Measurements from ENCODE around the gene ADGRL2. TPM values are rescaled to one million over a fixed set of nuclear protein-coding genes. Genes with fewer than 3 reads are reported as not detected.

The ADGRL2 gene
- total RNA-seq, 1 donor from 2014 or later = 126 TPM

DNA sequence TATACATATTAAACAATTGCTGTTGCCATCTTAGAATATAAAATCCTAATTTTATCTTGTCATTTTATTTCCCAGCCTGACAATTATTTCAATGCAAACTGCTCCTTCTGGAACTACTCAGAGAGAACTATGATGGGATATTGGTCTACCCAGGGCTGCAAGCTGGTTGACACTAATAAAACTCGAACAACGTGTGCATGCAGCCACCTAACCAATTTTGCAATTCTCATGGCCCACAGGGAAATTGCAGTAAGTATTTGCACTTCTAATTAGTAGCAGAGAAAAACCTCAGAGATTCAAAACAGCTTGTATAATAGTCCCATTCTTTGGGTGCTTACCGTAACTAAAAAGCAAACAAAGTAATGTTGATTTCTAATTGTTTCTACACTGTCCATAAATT is 167.2 kb downstream of the ADGRL2 start:
- Mint-ChIP-seq H3K9me3 (ENCODE audit: unreplicated experiment) (no peaks in the 10 kb centered on the region), H3K36me3 (ENCODE audit: low read depth, unreplicated experiment) (peaks cover 4% of the 10 kb centered on the region), H3K4me3 (ENCODE audit: unreplicated experiment) (no peak overlapping the region), H3K27ac (ENCODE audit: unreplicated experiment) (no peak overlapping the region), H3K27me3 (ENCODE audit: low read depth, unreplicated experiment) (no peaks in the 10 kb centered on the region), H3K4me1 (ENCODE audit: low read depth, unreplicated experiment) (peaks cover 4% of the 10 kb centered on the region)
- Histone ChIP-seq H3K27ac (ENCODE audit: low read depth, low read length) (no peak overlapping the region), H3K79me2 (ENCODE audit: insufficient read depth, low read length) (no peaks in the 10 kb centered on the region), H3K4me3 (ENCODE audit: insufficient read depth, low read depth, low read length) (no peak overlapping the region), H4K20me1 (ENCODE audit: insufficient read depth, low read length) (no peaks in the 10 kb centered on the region), H3K9me3 (ENCODE audit: insufficient read depth, low read depth, low read length) (no peaks in the 10 kb centered on the region), H3K27me3 (ENCODE audit: insufficient read depth, low read length) (no peaks in the 10 kb centered on the region), H3K4me2 (ENCODE audit: low read length) (no peak overlapping the region), H3K9ac (ENCODE audit: low read length) (no peak overlapping the region), H3K36me3 (ENCODE audit: insufficient read depth, low read length) (no peaks in the 10 kb centered on the region), H3K4me1 (ENCODE audit: insufficient read depth, low read length) (no peaks in the 10 kb centered on the region), H2AFZ (ENCODE audit: low read depth, low read length) (no peak overlapping the region)
- TF ChIP-seq, protein P1, sequence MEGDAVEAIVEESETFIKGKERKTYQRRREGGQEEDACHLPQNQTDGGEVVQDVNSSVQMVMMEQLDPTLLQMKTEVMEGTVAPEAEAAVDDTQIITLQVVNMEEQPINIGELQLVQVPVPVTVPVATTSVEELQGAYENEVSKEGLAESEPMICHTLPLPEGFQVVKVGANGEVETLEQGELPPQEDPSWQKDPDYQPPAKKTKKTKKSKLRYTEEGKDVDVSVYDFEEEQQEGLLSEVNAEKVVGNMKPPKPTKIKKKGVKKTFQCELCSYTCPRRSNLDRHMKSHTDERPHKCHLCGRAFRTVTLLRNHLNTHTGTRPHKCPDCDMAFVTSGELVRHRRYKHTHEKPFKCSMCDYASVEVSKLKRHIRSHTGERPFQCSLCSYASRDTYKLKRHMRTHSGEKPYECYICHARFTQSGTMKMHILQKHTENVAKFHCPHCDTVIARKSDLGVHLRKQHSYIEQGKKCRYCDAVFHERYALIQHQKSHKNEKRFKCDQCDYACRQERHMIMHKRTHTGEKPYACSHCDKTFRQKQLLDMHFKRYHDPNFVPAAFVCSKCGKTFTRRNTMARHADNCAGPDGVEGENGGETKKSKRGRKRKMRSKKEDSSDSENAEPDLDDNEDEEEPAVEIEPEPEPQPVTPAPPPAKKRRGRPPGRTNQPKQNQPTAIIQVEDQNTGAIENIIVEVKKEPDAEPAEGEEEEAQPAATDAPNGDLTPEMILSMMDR (IDR thresholded peaks at IDR 0.05; ENCODE audit: insufficient read depth, low read depth, low read length) = no peak
- TF ChIP-seq EZH2 (IDR thresholded peaks at IDR 0.05; ENCODE audit: insufficient read depth, low read length) = no peak
- FAIRE-seq (no peak), DNase-seq (ENCODE audit: low read depth) (no peak)

GRCh38 chr1:81970416-81970815 is 169.7 kb downstream of the ADGRL2 start:
- H2AFZ ChIP-seq (ENCODE audit: low read depth, low read length) = no peak overlapping the region
- H3K36me3 ChIP-seq (ENCODE audit: insufficient read depth, low read length) = no peaks in the 10 kb centered on the region
- Mint-ChIP-seq H3K4me1 (ENCODE audit: low read depth, unreplicated experiment) (no peaks in the 10 kb centered on the region), H3K4me3 (ENCODE audit: unreplicated experiment) (no peak overlapping the region), H3K27ac (ENCODE audit: unreplicated experiment) (no peak overlapping the region), H3K9me3 (ENCODE audit: unreplicated experiment) (no peaks in the 10 kb centered on the region), H3K27me3 (ENCODE audit: low read depth, unreplicated experiment) (no peaks in the 10 kb centered on the region), H3K36me3 (ENCODE audit: low read depth, unreplicated experiment) (peaks cover 4% of the 10 kb centered on the region)
- TF ChIP-seq, protein P1 (IDR thresholded peaks at IDR 0.05; ENCODE audit: insufficient read depth, low read depth, low read length) = no peak
- no peak for TF ChIP-seq EZH2 (IDR thresholded peaks at IDR 0.05; ENCODE audit: insufficient read depth, low read length)
- H3K4me2 ChIP-seq (ENCODE audit: low read length) = no peak overlapping the region
- FAIRE-seq = no peak
- H3K27ac ChIP-seq (ENCODE audit: low read depth, low read length) = no peak overlapping the region
- H3K4me1 ChIP-seq (ENCODE audit: insufficient read depth, low read length) = no peaks in the 10 kb centered on the region
- H3K9me3 ChIP-seq (ENCODE audit: insufficient read depth, low read depth, low read length) = no peaks in the 10 kb centered on the region
- H3K9ac ChIP-seq (ENCODE audit: low read length) = no peak overlapping the region
- no peak overlapping the region for H3K4me3 ChIP-seq (ENCODE audit: insufficient read depth, low read depth, low read length)
- no peaks in the 10 kb centered on the region for H3K79me2 ChIP-seq (ENCODE audit: insufficient read depth, low read length)
- no peaks in the 10 kb centered on the region for H4K20me1 ChIP-seq (ENCODE audit: insufficient read depth, low read length)
- no peaks in the 10 kb centered on the region for H3K27me3 ChIP-seq (ENCODE audit: insufficient read depth, low read length)
- no peak for DNase-seq (ENCODE audit: low read depth)

DNA sequence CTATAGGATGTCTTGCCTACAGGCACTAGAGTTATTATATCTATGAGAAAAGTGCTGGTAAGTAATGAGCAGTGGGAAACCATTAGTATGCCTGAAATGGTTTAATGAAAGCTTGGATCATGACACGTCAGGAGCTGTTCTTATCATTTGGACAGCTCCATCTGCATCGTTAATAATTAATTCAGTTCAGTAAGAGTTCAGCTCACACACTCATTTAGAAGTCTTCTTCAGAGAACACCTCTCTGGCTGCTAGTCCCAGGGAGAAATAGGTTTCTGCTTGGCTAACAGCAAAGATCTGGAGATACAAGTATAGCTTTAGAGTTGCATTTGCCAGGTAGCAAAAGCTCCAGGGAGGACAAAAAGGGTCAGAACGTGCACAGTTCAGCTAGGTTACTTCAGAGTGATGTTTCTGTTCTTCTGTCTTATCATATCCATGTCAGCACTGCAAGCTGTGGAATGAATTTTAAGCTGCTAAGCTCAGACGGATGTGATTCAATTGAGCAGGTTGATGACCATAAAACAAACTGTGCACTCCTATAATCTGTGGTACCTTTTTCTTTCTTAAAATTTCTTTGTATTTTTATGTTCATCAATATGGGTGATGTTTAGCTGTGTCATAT is 173.6 kb downstream of the ADGRL2 start:
- Mint-ChIP-seq H3K27ac (ENCODE audit: unreplicated experiment) (no peak overlapping the region), H3K27me3 (ENCODE audit: low read depth, unreplicated experiment) (no peaks in the 10 kb centered on the region), H3K36me3 (ENCODE audit: low read depth, unreplicated experiment) (no peaks in the 10 kb centered on the region), H3K9me3 (ENCODE audit: unreplicated experiment) (no peaks in the 10 kb centered on the region), H3K4me1 (ENCODE audit: low read depth, unreplicated experiment) (peaks cover 5% of the 10 kb centered on the region), H3K4me3 (ENCODE audit: unreplicated experiment) (no peak overlapping the region)
- Histone ChIP-seq H3K79me2 (ENCODE audit: insufficient read depth, low read length) (no peaks in the 10 kb centered on the region), H3K4me3 (ENCODE audit: insufficient read depth, low read depth, low read length) (no peak overlapping the region), H3K27me3 (ENCODE audit: insufficient read depth, low read length) (no peaks in the 10 kb centered on the region), H3K9ac (ENCODE audit: low read length) (no peak overlapping the region), H4K20me1 (ENCODE audit: insufficient read depth, low read length) (no peaks in the 10 kb centered on the region), H3K27ac (ENCODE audit: low read depth, low read length) (no peak overlapping the region), H3K4me2 (ENCODE audit: low read length) (no peak overlapping the region), H3K4me1 (ENCODE audit: insufficient read depth, low read length) (no peaks in the 10 kb centered on the region), H2AFZ (ENCODE audit: low read depth, low read length) (no peak overlapping the region), H3K9me3 (ENCODE audit: insufficient read depth, low read depth, low read length) (no peaks in the 10 kb centered on the region), H3K36me3 (ENCODE audit: insufficient read depth, low read length) (no peaks in the 10 kb centered on the region)
- DNase-seq (ENCODE audit: low read depth) (no peak), FAIRE-seq (peak; percentile 13)
- TF ChIP-seq EZH2 (IDR thresholded peaks at IDR 0.05; ENCODE audit: insufficient read depth, low read length) = no peak
- TF ChIP-seq, protein P1 (IDR thresholded peaks at IDR 0.05; ENCODE audit: insufficient read depth, low read depth, low read length) = no peak

All from astrocyte (in vitro differentiated cells and primary cell).